OCI-LY3 (cell line): ENCODE measurements around the gene CLSTN2.

Experiments
- EZH2phosphoT487 ChIP-seq: fragments of 200-600 bp; shearing (Covaris generic); IDR thresholded peaks from 2 replicates; pipeline ENCODE4 v1.6.1; 2018; ENCODE audit warnings: antibody characterized with exemption, mixed run types, low read depth
- TF ChIP-seq, protein P1 (sequence below): fragments of 200-600, 300-600 bp; sonication (generic); IDR thresholded peaks from 2 replicates; pipeline ENCODE4 v1.5.1; 2014; ENCODE audit warnings: antibody characterized with exemption, low read length, low read depth

DNA sequence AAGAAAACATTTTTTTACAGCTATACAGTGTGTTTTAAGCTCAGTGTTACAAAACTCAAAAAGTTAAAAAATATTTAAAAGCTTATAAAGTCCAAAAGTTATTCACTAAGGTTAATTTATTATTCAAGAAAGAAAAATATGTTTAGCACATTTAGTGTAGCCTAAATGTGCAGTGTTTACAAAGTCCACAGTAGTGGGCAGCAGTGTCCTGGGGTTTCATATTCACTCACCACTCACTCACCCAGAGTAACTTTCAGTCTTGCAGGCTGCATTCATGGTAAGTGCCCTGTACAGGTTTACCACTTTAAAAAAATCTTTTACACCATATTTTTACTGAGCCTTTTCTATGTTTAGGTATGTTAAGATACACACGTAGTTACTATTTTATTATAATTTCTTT lies 442.7 kb downstream of the CLSTN2 start:
- TF ChIP-seq, protein P1, sequence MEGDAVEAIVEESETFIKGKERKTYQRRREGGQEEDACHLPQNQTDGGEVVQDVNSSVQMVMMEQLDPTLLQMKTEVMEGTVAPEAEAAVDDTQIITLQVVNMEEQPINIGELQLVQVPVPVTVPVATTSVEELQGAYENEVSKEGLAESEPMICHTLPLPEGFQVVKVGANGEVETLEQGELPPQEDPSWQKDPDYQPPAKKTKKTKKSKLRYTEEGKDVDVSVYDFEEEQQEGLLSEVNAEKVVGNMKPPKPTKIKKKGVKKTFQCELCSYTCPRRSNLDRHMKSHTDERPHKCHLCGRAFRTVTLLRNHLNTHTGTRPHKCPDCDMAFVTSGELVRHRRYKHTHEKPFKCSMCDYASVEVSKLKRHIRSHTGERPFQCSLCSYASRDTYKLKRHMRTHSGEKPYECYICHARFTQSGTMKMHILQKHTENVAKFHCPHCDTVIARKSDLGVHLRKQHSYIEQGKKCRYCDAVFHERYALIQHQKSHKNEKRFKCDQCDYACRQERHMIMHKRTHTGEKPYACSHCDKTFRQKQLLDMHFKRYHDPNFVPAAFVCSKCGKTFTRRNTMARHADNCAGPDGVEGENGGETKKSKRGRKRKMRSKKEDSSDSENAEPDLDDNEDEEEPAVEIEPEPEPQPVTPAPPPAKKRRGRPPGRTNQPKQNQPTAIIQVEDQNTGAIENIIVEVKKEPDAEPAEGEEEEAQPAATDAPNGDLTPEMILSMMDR, result no peak
- no peak for TF ChIP-seq EZH2phosphoT487
